GM21528 (cell line): ENCODE results near the gene ACTRT3.

Experiments used
- ATAC-seq: cut with Tn5 transposase; IDR thresholded peaks from one replicate; pipeline ENCODE4 v1.9.1; 2021; ENCODE audit warnings: mild to moderate bottlenecking, moderate library complexity; ENCODE audit not compliant: unreplicated experiment, low FRiP score

Gene ACTRT3

GRCh38 chr3:169769287-169770181 is at the start of gene ACTRT3:
ACTRT3 (minus strand) TSS chr3:169769561; CDS start chr3:169769520, 41 bp downstream.
- ATAC-seq, result peak; percentile 18

- no peak for ATAC-seq
Observed at GRCh38 chr3:169818316-169818715, 49.0 kb upstream of the ACTRT3 start.

GRCh38 chr3:169815590-169816150 is 46.3 kb upstream of the ACTRT3 start:
- ATAC-seq, result no peak

DNA sequence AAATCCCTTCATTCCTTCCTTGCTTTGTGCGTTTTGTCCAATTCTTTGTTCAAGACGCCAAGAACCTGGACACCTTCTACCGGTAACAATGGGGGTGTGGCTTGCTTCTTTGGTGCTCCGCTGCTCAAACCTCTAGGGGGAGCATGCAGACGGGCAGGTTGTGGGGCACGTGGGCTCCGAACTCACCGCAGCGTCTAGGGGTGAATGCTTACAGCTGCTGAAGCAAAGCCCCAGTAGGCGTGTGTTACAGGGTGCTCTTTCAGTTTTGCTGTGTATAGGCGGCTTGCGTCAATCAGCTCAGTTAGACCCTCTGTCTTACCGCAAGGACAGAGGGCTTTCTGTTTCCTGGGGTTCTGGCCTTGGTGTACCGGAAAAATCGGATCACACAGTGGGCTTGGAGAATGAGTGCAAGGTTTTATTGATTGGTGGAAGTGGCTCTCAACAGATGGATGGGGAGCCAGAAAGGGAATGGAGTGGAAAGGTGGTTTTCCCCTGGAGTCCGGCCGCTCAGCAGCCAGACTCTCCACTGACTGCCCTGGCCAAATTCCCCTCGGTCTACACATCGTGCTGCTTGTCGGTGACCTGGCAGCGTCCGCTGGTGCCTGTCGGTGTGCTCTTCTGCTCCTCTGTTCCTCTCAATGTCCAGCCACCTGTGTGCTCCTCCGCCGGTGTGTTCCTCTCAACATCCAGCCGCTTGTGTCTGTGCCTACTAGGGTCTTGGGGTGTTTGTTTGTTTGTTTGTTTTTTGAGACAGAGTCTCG is 44.6 kb upstream of the ACTRT3 start:
- ATAC-seq, result peak; percentile 89

GRCh38 chr3:169813278-169813677 is 43.9 kb upstream of the ACTRT3 start:
- ATAC-seq, result no peak

DNA sequence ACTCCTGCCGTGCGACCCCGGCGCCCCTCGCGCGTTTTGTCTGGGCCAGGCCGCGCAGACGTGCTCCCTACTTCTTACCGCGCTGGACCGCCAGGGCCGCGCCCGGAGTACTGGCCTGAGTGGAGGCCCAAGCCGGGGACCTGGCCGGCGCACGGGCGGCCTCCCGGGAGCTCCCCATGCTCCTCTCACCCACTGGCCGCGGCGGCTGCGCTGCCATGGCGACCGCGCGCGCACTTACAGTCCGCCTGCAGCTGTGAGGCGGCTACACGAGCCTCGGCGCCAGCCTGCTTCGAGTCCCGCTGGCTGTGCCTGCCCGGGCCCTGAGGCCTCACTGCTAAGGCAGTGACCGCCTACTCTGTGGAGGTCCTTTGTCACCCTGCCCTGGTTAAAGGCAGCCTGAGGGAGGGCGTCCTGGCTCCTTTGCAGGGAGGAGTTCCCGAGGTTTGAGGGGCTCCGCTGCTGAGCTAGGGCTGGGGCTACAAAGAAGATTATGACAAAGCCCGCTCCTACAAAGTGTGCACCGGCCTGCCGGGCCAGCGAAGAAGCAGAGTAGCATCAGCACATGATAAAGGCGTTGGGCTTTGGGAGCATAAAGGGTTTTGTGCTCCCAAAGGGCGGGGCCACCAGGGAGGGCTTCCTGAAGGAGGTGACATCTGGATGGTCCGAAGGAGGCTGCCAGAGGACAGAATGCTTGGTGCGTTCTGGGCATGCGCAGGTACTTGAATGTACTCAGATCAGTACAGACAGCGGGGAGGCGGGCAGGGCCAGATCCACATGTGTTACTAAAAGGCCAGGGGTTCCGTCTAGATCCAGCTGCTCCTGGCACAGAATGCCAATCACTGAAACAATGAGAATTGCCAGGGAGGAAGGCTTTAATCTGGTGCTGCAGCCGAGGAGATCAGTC is 43.2 kb upstream of the ACTRT3 start, which contains the start of the genes LRRC34 and LRRIQ4:
LRRC34 (minus strand) TSS at position 573 of the 904 bp plus-strand sequence; CDS start at position 217, 356 bp downstream.
LRRIQ4 (plus strand) TSS at position 539 of the 904 bp plus-strand sequence. CDS start 9,052 bp downstream, outside the sequence.
- ATAC-seq, result peak; percentile 70

DNA sequence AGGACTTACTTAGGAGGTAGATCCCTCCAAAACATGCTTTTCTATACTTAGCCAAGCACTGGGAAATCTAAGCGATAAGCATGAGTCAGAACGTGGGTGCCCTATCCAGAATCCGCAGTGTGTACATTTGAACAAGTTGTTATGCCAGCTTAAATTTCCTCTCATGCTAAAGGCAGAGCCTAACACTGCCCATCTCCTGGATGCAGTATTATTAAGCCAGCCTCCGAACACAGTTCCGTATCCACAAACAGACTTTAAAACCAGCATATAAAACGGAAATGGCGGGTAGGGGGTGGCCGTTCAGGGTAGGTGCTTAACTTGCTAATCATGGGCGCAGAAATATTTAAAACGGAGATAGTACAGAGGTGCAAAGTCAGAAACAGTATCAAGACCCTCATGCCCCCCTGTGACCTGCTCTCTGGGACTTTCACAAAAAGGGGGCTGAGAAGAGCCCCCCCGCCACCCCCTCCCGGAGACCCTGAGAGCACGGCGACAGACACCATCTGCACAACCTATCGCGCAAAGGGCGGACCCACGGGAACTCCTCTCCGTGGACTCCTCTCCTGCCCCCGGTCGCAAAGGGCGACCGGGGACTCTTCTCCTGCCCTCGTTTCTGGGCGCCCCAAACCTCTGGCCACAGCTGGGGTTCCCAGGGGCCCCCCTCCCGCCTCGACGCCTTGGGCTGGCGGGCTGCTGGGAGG is 42.4 kb upstream of the ACTRT3 start:
- peak; percentile 12 for ATAC-seq

DNA sequence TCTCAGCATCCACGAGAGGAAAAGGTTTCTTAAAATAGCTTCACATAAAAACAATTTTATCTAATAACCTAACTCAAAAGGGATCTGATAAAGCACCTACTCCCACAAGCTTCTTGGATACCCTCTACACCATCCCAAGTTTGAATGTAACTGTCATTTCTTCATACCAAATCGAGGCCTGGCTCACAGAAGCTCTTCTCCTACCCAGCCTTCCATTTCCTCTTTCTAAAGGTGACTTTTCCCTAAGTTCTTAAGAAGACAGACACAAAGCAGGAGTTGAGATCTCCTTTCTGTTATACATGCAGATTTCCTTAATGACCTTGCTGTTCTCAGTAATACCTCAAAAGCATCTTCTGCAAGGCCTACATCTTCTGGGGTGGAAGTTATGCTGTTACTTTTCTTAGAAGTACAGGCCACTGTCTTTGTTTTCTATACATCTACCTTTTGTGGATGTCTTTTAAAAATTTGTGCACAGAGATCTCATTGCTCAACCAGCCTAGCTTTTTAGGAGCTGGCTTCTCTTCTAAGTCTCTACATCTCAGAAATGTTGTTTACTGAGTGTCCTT is 40.0 kb upstream of the ACTRT3 start:
- ATAC-seq, result no peak

GRCh38 chr3:169804681-169805080 is 35.3 kb upstream of the ACTRT3 start:
- no peak for ATAC-seq

- ATAC-seq, result no peak
Observed at GRCh38 chr3:169792359-169792758, 23.0 kb upstream of the ACTRT3 start.

- no peak for ATAC-seq
Observed at GRCh38 chr3:169790687-169791429, 21.5 kb upstream of the ACTRT3 start.

DNA sequence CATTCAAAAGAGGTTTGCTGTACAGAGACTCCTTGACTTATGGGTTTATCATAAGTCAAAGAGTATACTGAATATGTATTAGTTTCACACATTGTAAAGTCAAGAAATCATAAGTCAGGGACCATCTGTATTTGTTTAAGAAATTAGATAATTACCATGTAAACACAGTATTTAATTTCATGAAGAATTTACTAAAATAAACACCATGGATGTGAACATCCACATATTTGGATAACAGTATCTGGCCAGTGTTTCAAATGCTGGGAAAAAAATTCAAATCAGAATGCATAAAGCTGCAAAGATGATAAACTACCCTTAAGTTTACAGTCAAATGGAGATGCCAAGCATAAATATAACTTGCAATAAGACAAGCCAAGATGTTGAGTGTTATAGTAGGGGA is 20.9 kb upstream of the ACTRT3 start:
- ATAC-seq, result no peak

DNA sequence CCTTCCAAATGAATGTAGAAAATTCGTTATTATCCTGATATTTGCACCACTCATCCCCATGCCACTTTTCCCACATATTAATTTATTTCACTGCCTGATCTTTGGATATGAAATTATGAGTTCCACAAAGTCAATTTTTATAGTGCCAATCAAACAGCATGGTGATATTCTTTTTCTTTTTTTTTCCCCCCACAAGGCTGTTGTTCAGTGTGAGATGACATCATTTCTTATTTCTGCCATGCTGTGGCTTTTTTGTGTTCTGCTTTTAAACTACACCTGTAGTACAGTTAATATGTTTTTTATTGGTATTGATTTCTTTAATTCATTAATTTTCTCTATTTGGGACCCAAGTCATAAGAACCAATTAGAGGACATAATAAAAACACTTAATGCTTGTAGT is 18.4 kb upstream of the ACTRT3 start:
- ATAC-seq, result no peak

DNA sequence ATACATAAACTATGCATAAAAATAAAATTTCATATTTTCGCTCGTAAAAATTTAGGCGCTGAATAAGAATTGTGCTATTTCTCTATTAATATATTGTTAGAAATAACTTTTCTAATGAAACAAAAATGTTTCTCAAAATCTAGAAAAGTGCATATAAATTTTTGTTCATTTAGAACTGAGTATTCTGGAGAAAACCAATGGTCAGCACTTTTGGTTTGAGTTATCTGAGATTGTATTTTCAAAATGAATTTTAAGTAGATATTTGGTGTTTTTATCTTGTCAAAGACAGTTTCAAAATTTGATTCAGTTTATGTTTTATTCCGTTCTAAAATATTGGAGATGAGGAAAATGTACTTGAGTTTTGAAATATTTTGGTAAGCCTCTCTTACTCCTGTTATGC is 17.8 kb upstream of the ACTRT3 start:
- ATAC-seq, result no peak

- ATAC-seq, result no peak
Observed at GRCh38 chr3:169781209-169781855, 12.0 kb upstream of the ACTRT3 start.

- no peak for ATAC-seq
Observed at GRCh38 chr3:169780742-169781141, 11.4 kb upstream of the ACTRT3 start.

- no peak for ATAC-seq
Observed at GRCh38 chr3:169777822-169778221, 8.5 kb upstream of the ACTRT3 start.

- ATAC-seq, result no peak
Observed at GRCh38 chr3:169774186-169774585, 4.8 kb upstream of the ACTRT3 start.
